Activated T-cell treated with anti-CD3 and anti-CD28 coated beads, Interleukin-2, amount 50 U/mL, for 24 hours (primary cell): ENCODE data around the gene ZNF778.

Experiments
- DNase-seq: peaks from one replicate; pipeline ENCODE4 v3.0.0-alpha.2; 2020
- H3K27ac Mint-ChIP-seq: 2 replicates; pipeline ENCODE4 v1.8.0; 2020; ENCODE audit warnings: mild to moderate bottlenecking, mixed read lengths
- H3K27me3 Mint-ChIP-seq: 2 replicates; pipeline ENCODE4 v1.8.0; 2020; ENCODE audit warnings: mixed read lengths
- H3K36me3 Mint-ChIP-seq: 2 replicates; pipeline ENCODE4 v1.8.0; 2020; ENCODE audit warnings: low read depth, mixed read lengths
- H3K4me1 Mint-ChIP-seq: 2 replicates; pipeline ENCODE4 v1.8.0; 2020; ENCODE audit warnings: low read depth, mixed read lengths
- H3K4me3 Mint-ChIP-seq: 2 replicates; pipeline ENCODE4 v1.8.0; 2020; ENCODE audit warnings: mild to moderate bottlenecking, moderate library complexity, mixed read lengths
- H3K9me3 Mint-ChIP-seq: 2 replicates; pipeline ENCODE4 v1.8.0; 2020; ENCODE audit warnings: mixed read lengths

The ZNF778 gene

DNA sequence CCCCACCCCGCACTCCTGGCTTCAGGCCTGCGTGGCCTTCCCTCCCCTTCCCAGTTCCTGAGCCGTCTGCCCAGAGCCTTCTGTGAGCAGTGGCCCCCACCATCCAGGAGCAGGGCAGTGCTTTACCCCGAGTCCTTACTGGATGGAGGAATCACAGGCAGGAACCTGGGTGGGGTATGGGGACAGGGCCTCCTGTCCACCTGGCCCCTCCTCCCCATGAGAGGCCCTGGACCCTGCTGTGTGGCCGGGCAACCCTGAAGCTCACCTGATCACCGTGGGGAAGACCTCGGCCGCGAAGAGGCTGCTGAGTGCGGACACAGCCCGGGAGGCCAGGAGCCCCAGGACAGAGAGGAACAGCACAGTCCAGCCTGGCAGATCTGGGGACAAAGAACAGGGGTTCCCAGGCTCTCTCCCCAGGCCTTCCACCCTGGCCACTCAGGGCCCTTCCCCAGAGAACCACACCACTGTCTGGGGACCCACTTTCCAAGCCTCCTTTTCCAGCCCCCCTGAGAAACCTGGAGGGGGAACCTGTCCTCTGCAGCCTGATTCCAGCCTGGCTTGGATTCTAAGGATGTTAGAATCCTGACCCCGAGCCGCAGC, 20.4 kb upstream of the ZNF778 start:
- Mint-ChIP-seq H3K4me1 (peaks cover 9% of the 10 kb centered on the region), H3K27me3 (peaks cover 24% of the 10 kb centered on the region)

DNA sequence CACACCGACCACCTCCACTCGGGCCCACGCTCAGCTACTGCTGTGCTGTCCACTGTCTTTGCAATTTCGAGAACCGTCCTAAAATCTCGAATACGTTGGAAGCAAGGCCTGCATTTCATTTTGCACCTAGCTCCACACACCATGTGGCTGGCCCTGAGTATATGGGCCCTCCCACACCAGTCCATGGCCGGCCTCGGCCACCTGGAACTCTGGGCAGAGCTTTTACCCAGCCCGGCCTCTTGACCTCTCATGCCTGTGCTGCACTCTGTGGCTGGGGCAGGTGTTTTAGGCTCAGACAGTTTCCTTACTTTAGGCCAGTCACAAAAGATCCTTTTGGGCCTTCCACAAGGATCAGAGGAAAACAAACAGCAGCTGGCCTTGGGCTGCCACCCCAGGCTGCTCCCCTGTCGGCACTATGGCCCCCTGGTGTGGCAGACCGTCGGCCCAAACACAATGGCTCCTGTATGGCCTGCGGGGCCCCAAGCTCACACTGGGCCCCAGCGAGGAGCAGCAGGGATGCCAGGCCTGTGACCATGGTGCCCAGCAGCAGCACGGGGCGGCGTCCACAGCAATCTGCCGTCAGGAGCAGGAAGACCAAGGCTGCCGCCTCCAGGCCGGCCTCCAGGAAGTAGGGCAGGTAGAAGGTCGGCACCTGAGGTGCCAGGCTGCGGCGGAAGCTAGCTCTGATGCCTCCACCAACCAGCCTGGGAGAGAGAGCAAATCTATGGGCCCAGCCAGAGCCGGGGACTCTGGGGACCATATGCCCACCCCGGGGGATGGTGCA, 19.7 kb upstream of the ZNF778 start:
- H3K4me3 Mint-ChIP-seq = no peak overlapping the region
- peaks cover 31% of the 10 kb centered on the region for H3K27me3 Mint-ChIP-seq
- peaks cover 12% of the 10 kb centered on the region for H3K4me1 Mint-ChIP-seq
- H3K36me3 Mint-ChIP-seq = no peaks in the 10 kb centered on the region
- DNase-seq = no peak
- no peak overlapping the region for H3K27ac Mint-ChIP-seq
- peaks cover 2% of the 10 kb centered on the region for H3K9me3 Mint-ChIP-seq

More for the DNA sequence above, 20.4 kb upstream of the ZNF778 start:
- H3K4me3 Mint-ChIP-seq = no peak overlapping the region
- no peaks in the 10 kb centered on the region for H3K9me3 Mint-ChIP-seq
- H3K36me3 Mint-ChIP-seq = no peaks in the 10 kb centered on the region
- DNase-seq = no peak
- no peak overlapping the region for H3K27ac Mint-ChIP-seq

DNA sequence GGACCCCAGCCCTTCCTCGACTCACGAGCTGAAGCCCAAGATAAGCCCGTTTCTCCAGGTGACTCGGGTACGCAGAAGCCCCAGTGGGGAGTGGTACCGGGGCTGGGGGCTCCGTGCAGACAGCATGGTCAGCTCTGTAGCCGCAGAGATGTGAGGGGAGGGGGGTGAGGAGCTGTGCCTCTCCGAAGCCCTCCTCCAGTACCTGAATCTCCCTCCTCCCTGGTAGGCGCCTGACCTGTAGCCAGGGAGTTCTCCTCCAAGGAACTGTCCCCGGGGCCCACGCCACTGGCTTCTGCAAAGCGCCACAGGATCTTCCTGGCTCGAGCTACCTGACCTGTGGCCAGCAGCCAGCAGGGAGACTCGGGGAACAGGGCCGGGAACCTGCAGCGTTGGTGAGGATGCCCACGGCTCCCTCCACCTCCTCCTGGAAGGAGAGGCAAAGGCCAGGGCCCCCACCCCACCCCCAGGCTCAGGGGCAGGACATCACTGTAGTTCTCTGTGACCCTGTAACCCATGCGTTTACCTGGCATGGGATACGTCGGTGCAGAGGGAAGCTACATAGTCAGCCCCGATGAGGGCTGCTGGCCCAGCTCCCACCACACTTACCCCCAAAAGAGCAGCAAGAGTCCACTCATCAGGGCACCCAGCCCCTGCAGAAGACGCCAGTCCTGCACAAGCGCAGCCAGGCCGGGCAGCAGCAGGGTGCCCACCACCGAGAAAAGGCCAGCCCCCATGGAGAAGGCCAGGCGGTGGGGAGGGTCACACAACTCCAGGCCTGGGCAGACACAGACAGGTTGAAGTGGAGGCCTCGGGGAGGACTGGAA, 18.9 kb upstream of the ZNF778 start:
- Mint-ChIP-seq H3K4me1 (peaks cover 14% of the 10 kb centered on the region), H3K4me3 (no peak overlapping the region), H3K9me3 (peaks cover 2% of the 10 kb centered on the region)

DNA sequence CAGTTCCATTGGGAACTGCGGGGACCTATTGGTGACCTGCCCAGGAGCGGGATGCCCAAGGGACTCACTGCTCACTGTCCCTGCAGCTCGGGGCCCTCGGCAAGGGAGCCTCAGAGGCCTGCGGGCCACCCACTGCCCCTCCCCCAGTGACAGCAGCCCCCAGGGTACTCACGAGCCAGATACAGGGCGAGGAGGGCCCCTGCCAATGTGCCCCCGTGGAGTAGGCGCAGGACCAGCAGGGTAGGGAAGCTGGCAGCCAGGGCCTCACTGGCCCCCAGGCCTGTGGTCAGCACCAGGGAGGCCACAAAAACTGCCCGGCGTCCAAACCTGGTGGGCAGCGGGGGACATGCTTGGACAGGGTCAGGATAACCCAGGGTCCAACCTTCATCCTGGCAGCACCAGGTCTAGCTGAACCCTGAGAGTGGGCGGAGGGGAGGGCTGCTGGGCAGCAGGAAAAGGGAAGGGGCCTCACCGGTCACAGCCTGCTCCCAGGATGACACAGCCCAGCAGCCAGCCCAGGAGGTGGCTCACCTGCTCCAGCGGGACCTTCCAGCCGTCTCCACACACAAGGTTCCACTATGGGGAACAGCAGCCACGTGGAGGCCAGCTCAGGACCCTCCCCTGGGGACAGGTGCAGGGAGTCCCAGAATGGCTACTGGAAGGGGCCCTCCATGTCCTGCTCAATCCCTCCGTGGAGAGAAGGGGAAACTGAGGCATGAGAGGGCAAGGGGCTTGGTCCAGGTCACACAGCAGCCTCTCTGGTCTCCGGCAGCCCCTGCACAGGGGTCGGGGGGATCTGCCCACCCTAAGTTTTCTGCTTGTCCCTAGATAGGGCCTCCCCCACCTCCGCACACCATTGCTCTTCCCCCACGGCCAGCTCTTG, 18.0 kb upstream of the ZNF778 start:
- no peak for DNase-seq
- Mint-ChIP-seq H3K4me3 (no peak overlapping the region), H3K27me3 (peaks cover 47% of the 10 kb centered on the region)

More for the DNA sequence above, 18.9 kb upstream of the ZNF778 start:
- no peak for DNase-seq
- Mint-ChIP-seq H3K27ac (no peak overlapping the region), H3K27me3 (peaks cover 39% of the 10 kb centered on the region), H3K36me3 (no peaks in the 10 kb centered on the region)

DNA sequence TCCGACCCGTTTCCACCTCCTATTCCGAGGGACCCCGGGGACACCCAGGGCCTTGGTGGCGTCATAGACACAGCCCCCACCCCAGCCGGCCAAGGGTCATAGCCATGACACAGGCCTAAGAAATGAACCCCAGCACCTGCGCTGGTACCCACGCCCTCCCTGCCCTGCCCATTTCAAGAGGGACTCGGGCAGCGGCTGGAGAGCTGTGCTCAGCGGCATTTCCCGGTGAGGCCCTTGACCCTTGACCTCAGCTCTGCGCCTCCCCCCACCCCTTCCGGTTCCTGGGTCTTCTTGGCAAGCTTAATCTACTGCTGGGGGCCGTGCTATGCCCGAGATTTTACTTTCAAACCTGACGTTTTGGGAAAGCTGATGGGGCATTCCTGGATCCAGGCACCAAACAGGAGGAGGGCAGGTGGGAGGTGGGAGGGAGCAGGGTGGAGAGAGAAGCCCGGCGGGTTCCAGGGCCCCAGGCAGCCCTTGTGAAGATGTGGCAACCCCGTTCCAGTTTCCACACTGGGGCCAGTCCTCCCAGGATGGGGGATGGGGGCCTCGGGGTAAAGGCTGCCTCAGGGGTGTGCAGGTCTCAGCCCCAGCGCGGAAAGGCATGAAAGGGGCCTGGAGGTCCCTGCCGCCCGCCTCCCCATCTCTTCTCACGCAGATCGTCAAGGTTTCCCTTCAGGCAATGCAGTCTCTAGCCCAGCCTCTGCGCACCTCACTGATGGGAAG, 17.2 kb upstream of the ZNF778 start, which contains the start of gene SLC22A31:
TSS of gene SLC22A31 (minus strand) at position 414 of the 726 bp plus-strand sequence. CDS start at position 378, 36 bp downstream.
- peaks cover 54% of the 10 kb centered on the region for H3K27me3 Mint-ChIP-seq
- peaks cover 2% of the 10 kb centered on the region for H3K9me3 Mint-ChIP-seq
- H3K27ac Mint-ChIP-seq = no peak within 1 kb of the TSS
- DNase-seq = no peak
- peaks cover 14% of the 10 kb centered on the region for H3K4me1 Mint-ChIP-seq
- H3K36me3 Mint-ChIP-seq = no peaks in the 10 kb centered on the region
- H3K4me3 Mint-ChIP-seq = peak within 1 kb of the TSS; percentile 43

More for the DNA sequence above, 18.0 kb upstream of the ZNF778 start:
- Mint-ChIP-seq H3K9me3 (peaks cover 2% of the 10 kb centered on the region), H3K36me3 (no peaks in the 10 kb centered on the region), H3K27ac (no peak overlapping the region), H3K4me1 (peaks cover 14% of the 10 kb centered on the region)

DNA sequence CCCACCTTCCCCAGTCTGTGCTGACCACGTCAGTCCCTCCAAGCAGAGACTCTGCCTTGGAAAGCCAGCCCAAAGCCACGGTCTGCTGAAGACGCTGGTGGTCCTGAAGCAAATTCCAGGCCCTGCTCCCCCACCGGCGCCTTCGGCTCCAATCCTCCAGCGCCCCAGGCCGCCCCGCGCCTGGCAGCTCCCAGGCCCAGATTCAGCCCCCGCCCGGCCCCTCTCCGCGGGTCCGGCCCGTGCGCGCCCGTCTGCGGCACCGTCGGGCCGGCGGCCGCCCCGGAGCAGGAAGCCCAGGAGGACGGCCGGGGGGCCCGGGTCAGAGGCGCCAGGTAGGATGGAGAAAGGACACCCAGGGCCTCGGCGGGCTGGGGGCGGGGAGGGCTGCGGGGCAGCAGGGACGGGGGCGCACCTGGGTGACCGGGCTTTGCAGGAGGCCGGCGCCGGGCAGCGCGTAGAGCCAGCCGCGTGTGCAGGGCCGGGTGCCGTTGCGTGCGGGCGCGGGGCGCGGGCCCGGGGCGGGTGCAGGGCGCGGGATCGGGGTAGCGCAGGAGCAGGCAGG, 16.6 kb upstream of the ZNF778 start:
- H3K4me3 Mint-ChIP-seq = peak overlapping the region; percentile 43
- DNase-seq = no peak
- H3K9me3 Mint-ChIP-seq = peaks cover 2% of the 10 kb centered on the region
- H3K27me3 Mint-ChIP-seq = peaks cover 54% of the 10 kb centered on the region
- H3K27ac Mint-ChIP-seq = no peak overlapping the region
- no peaks in the 10 kb centered on the region for H3K36me3 Mint-ChIP-seq
- H3K4me1 Mint-ChIP-seq = peaks cover 14% of the 10 kb centered on the region

DNA sequence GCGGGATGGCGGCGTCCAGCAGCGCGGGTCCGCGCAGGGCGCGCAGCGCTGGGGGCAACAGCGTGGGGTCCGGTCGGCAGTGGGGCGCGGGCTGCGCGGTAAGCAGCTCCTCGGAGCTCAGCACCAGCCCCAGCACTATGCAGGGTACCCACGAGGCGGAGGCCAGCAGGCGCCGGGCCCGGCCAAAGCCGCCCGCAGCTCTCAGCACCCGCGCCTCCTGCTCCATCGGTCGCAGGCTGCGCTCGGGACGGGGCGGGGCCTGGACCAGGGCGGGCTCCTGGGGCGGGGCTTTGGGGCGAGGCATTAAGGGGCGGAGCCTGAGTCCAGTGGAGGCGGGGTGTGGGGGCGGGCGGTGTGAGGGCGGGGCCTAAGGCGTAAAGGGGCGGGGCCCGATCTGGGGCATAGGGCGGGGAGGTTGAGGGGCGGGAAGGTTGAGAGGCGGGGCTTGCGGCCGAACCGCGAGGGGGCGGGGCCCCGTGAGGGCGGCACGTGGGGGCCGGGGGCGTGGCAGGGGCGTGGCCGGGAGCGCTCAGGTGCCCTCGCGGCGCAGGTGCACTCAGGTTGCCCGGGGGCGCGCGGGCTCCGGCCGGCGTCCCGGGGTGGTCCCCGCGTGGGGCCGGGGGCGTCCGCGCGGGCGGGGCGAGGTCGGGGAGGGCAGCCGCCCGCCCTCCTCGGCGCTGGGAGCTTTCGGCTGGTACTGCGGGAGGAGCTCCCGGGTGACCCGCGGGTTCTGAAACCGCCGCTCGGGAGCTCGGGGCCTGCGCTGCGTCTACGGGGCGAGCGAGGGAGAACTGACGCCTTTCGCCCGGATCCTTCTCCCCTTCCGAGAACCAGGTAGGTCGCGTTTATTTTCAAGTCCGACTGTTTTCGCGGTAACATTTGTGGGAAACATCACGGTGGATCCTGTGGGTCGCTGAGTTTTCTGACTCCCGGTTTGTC, 15.8 kb upstream of the ZNF778 start:
- peaks cover 61% of the 10 kb centered on the region for H3K27me3 Mint-ChIP-seq
- peaks cover 2% of the 10 kb centered on the region for H3K9me3 Mint-ChIP-seq
- H3K4me1 Mint-ChIP-seq = peaks cover 14% of the 10 kb centered on the region
- no peak overlapping the region for H3K4me3 Mint-ChIP-seq
- DNase-seq = peak; percentile 88
- no peaks in the 10 kb centered on the region for H3K36me3 Mint-ChIP-seq
- H3K27ac Mint-ChIP-seq = no peak overlapping the region

DNA sequence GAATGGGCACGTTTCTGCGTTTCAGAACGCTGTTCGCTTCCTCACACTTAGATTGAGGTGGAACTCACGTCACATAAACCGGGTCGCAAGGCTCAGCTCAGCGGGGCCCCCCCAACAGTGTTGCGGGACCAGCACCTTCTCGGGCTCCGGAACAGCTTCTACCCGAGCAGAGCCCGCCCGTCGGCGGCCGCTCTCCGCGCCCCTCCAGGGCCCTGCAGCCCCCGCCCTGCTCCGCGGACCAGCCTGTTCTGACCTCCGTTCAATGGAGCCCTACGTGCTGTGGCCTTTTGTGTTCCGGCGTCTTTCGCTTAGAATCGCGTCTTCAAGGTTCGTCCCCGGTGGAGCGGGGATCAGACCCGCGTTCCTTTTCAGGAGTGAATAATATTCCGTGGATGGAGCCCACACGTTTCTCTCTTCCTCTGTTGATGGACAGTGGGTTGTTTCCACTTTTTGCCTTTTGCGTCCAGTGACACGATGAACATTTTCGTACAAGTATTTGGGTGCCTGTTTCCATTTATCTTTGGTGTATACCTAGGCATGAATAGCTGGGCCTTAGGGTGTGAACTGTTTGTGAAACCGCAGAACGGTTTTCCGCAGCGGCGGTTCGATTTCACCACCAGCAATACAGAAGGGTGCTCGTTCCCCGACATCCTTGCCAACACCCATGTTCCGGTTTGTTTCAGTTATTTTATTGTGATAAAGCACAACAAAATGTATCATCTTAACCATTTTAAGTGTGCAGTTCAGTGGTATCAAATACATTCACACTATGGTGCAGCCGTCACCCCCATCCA, 14.9 kb upstream of the ZNF778 start:
- H3K27ac Mint-ChIP-seq = no peak overlapping the region
- H3K4me3 Mint-ChIP-seq = no peak overlapping the region
- peaks cover 2% of the 10 kb centered on the region for H3K9me3 Mint-ChIP-seq
- no peak for DNase-seq
- no peaks in the 10 kb centered on the region for H3K36me3 Mint-ChIP-seq
- H3K4me1 Mint-ChIP-seq = peaks cover 14% of the 10 kb centered on the region
- H3K27me3 Mint-ChIP-seq = peaks cover 63% of the 10 kb centered on the region

DNA sequence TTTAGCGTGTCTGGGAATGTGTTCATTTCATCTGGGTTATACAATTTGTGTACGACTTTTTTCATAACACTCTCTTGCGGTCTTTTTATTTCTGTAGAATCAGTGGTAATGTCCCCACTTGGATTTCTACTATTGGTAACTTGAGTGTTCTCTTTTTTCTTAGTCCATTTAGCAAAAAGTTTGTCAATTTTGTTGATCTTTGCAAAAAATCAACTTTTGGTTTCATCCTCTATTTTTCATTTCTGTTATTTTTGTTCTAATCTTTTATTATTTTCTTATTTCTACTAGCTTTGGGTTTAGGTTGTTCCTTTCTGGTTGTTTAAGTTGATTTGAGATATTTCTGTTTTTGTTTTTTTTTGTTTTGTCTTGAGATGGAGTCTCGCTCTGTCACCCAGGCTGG, 9.5 kb upstream of the ZNF778 start:
- DNase-seq = no peak
- H3K27ac Mint-ChIP-seq = no peak overlapping the region
- no peak overlapping the region for H3K4me3 Mint-ChIP-seq
- no peaks in the 10 kb centered on the region for H3K9me3 Mint-ChIP-seq
- no peaks in the 10 kb centered on the region for H3K36me3 Mint-ChIP-seq
- H3K27me3 Mint-ChIP-seq = peaks cover 49% of the 10 kb centered on the region
- H3K4me1 Mint-ChIP-seq = peaks cover under 1% of the 10 kb centered on the region

DNA sequence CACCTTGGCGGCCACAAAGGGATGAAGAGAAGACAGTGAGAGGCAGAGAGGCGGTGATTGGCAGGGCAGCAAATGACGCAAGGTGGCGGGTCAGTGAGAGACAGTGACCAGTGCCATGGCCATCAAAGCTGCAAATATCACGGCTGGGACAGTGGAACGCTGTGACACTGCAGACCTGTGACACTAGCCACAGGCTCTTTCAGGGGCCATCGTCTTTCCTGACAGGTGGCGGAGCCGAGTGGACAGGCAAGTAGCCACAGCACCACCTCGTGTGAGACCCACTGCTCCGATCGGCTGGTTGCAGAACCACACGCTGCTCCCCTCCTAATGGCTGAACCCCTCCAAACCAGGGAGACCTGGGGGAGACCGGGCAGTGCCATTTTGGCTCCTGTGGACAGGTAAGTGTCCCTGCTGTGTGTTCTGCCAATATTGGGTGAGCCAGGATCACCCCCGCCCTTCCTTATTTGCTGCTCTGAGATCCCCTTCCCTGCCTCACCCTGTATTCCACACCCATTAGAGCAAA, 7.9 kb upstream of the ZNF778 start:
- Mint-ChIP-seq H3K9me3 (no peaks in the 10 kb centered on the region), H3K27me3 (peaks cover 33% of the 10 kb centered on the region), H3K36me3 (no peaks in the 10 kb centered on the region), H3K4me1 (peaks cover 1% of the 10 kb centered on the region), H3K4me3 (no peak overlapping the region), H3K27ac (no peak overlapping the region)
- DNase-seq = no peak

DNA sequence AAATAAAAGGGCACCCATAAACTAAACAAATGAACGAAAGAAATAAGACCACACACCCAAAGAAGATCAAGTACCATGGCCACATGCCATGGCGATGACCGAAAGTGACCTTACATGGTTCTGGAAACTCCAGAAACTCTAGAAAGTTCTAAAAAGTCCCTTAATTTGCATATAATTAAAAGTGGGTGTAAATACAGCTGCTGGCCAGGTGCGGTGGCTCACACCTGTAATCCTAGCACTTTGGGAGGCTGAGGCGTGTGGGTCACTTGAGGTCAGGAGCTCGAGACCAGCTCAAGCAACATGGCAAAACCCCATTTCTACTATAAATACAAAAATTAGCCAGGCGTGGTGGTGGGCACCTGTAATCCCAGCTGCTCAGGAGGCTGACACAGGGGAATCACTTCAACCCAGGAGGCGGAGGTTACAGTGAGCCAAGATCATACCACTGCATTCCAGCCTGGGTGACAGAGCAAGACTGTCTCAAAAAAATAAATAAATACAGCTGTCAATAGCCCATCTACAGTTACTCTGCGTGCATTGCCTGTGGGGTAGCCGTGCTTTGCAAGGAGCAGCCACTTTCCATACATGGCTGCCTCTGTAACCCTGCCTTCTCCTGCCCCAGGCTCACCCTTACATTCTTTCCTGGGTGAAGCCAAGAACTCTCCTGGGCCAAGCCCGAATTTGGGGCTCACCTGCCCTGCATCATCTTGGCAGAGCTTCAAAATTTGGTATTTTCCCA, 7.2 kb upstream of the ZNF778 start:
- Mint-ChIP-seq H3K36me3 (no peaks in the 10 kb centered on the region), H3K9me3 (no peaks in the 10 kb centered on the region), H3K27ac (no peak overlapping the region), H3K27me3 (peaks cover 27% of the 10 kb centered on the region), H3K4me1 (peaks cover 9% of the 10 kb centered on the region), H3K4me3 (no peak overlapping the region)
- no peak for DNase-seq
